ENCODE data around the gene UBA5.
A peak's percentile ranks its signal among the peaks of the same experiment; 100 is the strongest.
"Not testable (repeated sequence)": the region's sequence is repeated elsewhere in the genome, so short reads cannot be mapped to it uniquely, and the experiment has no call there.

UBA5 gene

DNA sequence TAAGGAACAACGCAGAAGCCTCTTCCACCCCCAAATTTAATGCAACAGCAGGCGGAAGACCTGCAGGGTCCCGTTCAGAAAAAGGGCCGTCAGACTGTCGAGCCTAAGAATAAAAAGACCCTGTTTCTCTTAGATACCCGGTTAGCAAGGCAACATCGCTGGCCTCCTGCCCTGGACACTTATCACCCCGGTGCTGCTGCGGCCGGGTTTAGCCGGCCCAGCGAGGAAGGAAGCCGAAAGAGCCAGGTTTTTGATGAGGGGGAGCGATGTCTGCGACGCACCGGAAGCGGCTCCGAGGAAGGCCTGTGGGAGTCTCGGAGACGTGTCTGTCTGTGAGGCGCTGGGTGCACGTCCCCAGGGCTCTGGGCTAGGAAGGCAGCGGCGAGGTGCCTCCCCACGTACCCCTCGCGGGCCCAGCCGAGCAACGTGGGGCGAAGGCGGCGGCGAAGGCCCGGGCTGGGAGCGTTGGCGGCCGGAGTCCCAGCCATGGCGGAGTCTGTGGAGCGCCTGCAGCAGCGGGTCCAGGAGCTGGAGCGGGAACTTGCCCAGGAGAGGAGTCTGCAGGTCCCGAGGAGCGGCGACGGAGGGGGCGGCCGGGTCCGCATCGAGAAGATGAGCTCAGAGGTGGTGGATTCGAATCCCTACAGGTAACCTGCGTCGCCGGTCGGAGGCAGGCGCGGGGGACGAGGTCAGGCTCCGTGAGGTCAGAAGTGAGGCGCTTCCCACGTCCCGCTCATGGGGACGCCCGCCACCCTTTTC is at the start of gene UBA5:
UBA5 (plus strand) TSS at position 278 of the 759 bp plus-strand sequence; CDS start at position 487, 209 bp downstream.
- peak; percentile 77 for DNase-seq (ENCODE audit: low read depth)

GRCh38 chr3:132615301-132615700 is 44.8 kb upstream of the UBA5 start:
- DNase-seq (ENCODE audit: low read depth) = not testable (repeated sequence)

GRCh38 chr3:132615881-132616280 is 44.2 kb upstream of the UBA5 start:
- DNase-seq (ENCODE audit: low read depth) = peak; percentile 38

- DNase-seq (ENCODE audit: low read depth) = no peak
Observed at GRCh38 chr3:132616780-132617179, 43.3 kb upstream of the UBA5 start.

DNA sequence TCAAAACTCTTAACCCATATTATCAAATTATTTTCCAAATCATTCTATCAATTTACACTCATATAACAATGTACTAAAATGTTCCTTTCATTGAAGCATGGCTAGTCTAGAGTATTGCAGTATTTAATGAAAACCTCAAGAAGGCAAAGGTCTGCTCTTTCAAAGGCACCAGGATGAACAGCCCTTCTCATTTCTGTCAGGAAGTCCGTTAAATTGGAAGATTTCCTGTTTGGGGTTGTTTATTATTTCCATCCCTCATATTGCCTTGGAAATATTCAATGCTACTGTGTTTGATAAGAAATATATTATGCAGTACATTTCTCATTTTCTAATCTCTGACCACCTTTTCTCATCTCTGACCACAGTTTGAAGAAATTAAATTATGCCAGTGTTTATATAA is 38.0 kb upstream of the UBA5 start:
- DNase-seq (ENCODE audit: low read depth) = no peak

DNA sequence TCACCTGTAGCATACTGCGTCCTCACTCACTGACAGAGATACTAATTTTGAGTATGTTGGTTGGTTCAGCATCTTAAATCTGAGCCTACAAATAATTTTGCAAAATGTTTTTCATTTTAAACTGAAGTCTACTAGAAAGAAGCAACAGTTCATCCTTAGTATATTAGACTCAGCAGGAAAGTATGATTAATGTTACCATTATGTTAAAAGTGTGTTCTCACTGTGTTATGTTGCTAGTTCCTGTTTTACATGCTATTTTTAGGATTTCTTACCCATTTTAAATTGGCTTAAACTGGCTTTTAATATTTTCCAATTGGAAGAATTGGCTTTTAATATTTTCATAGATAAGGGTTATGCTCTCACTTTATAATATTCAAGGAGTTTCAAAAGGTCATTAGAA is 37.4 kb upstream of the UBA5 start:
- DNase-seq (ENCODE audit: low read depth) = no peak

DNA sequence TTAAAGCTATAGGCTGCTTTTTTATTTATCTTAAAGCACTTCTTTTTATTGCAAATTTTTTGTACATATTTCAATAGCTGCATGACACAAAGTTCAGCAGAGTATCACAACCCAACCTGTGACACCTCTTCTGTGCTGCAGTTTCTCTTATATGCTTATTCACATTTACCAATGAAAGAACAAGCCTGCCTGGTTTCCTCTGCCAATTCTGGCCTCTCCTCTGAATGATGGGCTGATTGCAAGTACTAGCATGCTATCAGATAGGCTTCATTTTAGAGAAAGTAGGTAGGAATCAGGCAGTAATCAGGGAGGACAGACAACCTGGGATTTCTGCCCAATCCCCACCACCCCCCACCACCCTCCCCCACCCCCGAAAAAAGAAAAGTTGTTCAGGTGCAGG is 36.5 kb upstream of the UBA5 start:
- no peak for DNase-seq (ENCODE audit: low read depth)

DNA sequence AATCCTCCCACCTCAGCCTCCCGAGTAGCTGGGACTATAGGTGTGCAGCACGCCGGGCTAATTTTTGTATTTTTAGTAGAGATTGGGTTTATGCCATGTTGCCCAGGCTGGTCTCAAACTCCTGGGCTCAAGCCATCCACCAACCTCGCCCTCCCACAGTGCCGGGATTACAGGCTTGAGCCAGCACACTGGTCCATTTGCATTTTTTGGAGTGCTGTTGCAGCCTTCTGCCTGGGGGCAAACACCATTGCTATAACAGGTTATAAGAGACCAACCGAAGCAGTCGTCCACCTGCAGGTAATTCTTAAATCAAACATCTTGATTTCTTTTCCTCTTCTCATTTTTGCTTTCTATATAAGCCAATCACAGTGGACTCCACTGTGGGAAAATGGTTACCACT is 35.3 kb upstream of the UBA5 start:
- no peak for DNase-seq (ENCODE audit: low read depth)

GRCh38 chr3:132625613-132626012 is 34.5 kb upstream of the UBA5 start:
- no peak for DNase-seq (ENCODE audit: low read depth)

GRCh38 chr3:132626955-132627354 is 33.2 kb upstream of the UBA5 start:
- no peak for DNase-seq (ENCODE audit: low read depth)

DNA sequence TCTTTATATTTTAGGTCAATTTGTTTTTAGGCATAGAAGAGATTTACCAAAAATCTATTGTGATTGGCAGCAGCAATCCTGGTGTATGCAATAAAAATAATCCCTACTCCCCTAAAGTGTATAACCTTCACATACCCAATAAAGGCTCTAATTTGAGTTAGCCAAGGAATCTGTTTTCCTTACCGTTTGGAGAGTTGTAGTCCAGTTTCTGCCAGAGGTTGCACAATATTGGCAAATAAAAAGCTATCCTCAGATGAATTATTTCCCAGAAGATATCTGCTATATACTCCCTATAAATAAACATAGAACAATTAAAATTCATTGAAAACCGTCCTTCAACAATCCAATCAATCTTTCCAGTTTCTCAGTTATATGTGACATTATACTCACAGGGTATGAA is 32.0 kb upstream of the UBA5 start:
- DNase-seq (ENCODE audit: low read depth) = no peak

DNA sequence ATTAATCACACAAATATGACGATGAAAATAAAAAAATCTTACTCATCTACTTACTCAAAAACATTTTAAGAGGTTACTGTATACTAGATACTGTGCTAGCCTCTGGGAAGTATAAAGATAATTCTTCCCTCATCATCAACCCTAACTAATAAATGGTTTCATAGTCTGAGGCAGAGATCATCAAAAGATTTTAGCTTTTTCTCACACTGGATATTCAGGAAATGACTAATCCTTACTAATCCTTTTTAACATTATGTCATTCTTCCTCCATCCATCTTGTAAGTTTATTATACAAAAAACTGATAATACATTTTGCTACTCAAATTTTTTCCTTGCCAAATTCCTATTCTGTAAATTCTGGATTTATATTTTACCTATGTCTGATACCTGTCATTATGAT is 30.2 kb upstream of the UBA5 start:
- DNase-seq (ENCODE audit: low read depth) = peak; percentile 87

DNA sequence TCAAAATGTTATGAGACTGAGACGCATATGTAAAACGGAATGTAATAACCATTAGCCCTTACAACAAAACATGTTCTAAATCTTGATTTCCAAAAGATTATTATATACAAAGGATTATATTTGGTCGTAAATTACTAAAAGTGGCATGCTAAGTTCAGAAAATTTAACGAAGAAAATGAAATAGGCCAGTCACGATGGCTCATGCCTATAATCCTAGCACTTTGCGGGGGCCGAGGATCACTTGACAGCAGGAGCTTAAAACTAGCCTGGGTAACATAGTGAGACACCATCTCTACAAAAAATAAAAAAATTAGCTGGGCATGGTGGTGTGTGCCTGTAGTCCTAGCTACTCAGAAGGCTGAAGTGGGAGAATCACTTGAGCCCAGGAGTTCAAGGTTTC is 29.5 kb upstream of the UBA5 start:
- DNase-seq (ENCODE audit: low read depth) = no peak

DNA sequence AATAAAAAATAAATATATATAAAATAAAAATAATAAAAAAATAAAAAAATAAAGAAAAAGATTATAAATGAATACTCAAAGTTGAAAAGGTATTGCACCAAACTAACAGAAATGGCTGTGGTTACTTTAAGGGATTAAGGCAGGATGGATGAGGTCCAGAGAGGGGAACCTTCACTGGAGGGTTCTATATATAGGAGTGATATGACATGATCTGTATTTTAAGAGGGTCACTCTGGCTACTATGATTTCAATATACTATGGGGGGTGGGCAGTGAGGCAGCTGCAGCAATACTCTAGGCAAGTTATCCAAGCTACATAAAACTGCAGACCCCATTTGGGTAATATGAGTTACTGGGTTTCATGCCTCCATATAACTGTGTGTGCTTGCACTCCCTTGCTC is 25.1 kb upstream of the UBA5 start:
- DNase-seq (ENCODE audit: low read depth) = no peak

- peak; percentile 71 for DNase-seq (ENCODE audit: low read depth)
Observed at GRCh38 chr3:132637590-132637989, 22.5 kb upstream of the UBA5 start.

DNA sequence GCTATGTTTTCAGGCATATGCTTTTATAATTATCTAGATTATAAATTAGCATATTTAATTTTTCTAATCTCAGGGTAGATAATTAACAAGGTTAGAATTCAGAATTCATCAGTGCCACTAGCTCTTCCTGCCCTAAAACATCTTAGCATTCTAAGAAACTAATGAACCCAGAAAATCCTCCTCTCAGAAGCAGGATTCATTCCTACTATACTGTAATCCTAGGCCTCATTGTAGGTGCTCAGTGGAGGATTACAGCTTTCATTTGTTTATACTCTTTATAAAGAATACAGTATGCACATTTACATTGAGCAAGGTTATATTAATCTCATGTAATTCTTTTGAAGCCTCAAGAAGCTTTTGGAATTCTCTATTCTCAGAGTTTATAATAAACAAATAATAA is 21.4 kb upstream of the UBA5 start:
- DNase-seq (ENCODE audit: low read depth) = no peak

DNA sequence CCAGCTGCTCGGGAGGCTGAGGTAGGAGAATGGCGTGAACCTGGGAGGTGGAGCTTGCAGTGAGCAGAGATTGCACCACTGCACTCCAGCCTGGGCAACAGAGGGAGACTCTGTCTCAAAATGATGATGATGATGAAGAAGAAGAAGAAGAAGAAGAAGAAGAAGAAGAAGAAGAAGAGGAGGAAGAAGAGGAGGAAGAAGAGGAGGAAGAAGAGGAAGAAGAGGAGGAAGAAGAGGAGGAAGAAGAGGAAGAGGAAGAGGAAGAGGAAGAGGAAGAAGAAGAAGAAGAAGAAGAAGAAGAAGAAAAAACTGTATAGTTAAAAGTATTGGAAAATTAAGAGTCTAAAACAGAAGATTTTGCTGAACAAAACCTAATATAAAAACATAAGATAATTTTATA is 18.7 kb upstream of the UBA5 start:
- DNase-seq (ENCODE audit: low read depth) = not testable (repeated sequence)

- peak; percentile 72 for DNase-seq (ENCODE audit: low read depth)
Observed at GRCh38 chr3:132641837-132642538, 18.1 kb upstream of the UBA5 start.

- no peak for DNase-seq (ENCODE audit: low read depth)
Observed at GRCh38 chr3:132642539-132642847, 17.6 kb upstream of the UBA5 start.

DNA sequence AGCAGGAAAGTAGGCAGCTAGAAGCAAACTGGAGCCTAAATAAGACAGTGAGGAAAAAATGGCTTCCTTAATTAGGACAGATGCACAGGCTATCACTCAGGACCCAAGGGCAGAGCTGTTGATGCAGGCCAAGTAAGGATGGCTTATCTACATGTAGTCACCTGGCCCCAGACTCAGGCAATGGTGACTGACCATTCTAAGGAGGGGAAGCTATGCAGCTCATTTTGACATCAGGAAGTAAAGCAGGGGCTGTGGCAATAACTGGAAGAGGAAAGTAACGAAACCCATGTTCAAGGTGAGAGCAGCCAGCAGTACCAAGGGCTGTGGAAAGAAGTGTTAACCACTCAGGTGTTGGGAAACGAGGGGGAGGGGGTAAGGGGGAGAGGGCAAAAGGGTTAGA is 16.8 kb upstream of the UBA5 start:
- DNase-seq (ENCODE audit: low read depth) = no peak

DNA sequence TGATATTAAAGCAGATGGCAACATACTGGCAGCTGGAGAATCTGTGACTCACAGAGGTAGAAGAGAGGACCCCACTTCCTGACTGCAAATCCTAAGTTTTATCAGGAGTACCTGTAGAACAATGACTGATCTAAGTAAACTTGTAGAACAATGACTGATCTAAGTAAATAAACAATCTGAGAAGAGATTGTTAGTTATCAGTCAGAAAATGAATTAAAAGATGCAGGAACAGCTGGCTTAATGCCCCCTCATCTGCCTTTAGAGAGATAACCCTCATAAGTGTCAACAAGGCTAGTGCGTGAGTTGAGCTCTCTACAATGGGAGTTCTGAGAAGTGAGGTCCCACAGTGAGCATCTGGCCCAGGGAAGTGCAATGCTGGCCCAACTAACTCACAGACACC is 15.1 kb upstream of the UBA5 start:
- DNase-seq (ENCODE audit: low read depth) = no peak

DNA sequence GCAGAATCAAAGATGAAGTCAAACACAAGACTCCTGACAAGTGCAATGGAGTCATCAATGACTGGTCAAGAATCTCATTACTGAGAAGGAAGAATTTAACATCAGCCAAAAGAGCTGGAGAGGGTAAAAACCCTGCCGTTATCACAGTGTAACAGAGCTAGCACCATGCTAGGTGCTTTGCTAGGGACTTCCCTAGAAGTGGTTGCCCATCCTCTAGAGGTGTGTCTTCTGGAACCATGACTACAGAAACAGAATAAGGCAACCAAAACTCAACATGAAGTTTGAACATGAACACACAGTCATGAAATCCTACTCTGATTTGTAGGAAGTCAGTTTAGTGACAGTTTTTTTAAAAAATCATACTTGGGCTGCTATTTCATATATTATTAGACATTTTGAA is 10.0 kb upstream of the UBA5 start:
- DNase-seq (ENCODE audit: low read depth) = no peak

DNA sequence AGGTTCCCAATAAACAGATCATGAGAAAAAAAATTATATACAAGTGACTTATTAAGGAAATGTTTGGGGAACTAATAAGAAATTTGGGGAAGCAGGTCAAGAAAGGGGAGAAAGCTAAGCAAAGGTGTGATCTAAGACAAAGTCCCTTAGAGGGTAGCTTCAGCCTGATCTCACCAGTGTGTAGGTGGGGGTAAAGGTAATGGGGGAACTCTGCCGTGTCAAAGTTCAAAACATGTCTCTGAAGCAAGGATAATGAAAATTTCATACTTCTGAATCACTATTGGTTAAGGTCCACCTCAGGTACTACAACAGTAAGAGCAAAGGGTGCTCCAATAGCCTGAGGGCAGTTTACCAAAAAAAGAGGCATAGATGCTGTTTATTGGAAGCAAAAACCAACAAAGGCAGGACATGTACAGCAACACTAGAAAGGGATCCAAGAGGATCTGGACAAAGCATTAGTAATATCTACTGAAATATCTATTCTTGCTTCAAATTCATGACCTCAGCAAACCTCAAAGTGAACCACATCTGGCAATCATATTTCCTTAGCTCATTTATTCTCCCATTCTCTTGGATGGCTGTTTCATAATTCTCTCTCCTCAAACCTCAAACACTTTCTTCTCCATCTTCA is 7.4 kb upstream of the UBA5 start:
- peak; percentile 39 for DNase-seq (ENCODE audit: low read depth)
